Keratinocyte (primary cell): ENCODE data around the gene LIG3. TPM values are rescaled to one million over a fixed set of nuclear protein-coding genes. Genes with fewer than 3 reads are reported as not detected.

Experiments
- DNase-seq: peaks from one replicate; pipeline ENCODE4 v3.0.0-alpha.2; 2011; ENCODE audit warnings: low read depth, missing footprints, low spot score
- FAIRE-seq: peaks from 2 replicates; lab custom pipeline; 2011; peaks lifted over from hg19 to GRCh38; lab: Jason Lieb, UNC
- H2AFZ ChIP-seq: 2 replicates; pipeline ENCODE4 v1.6.0; 2012; ENCODE audit warnings: low read length, control low read depth, inconsistent platforms; ENCODE audit not compliant: control insufficient read depth
- H3K27ac ChIP-seq: 2 replicates; pipeline ENCODE4 v1.5.1; 2011; ENCODE audit warnings: low read length; ENCODE audit not compliant: control insufficient read depth, insufficient read depth
- H3K27me3 ChIP-seq: 3 replicates; pipeline ENCODE4 v1.6.0; 2011; ENCODE audit warnings: low read length; ENCODE audit not compliant: control insufficient read depth, insufficient read depth; ENCODE audit errors: extremely low read depth
- H3K36me3 ChIP-seq, 2 experiments: 2 replicates in 1 of 2; 3 replicates in 1 of 2; pipeline ENCODE4 v1.5.1; 2011; ENCODE audit warnings: low read length in 2 of 2, mild to moderate bottlenecking in 1 of 2; ENCODE audit not compliant: control insufficient read depth in 2 of 2, insufficient read depth in 2 of 2; ENCODE audit errors: extremely low read depth in 1 of 2
- H3K4me1 ChIP-seq: 3 replicates; pipeline ENCODE4 v1.5.1; 2011; ENCODE audit warnings: low read length; ENCODE audit not compliant: control insufficient read depth, insufficient read depth; ENCODE audit errors: extremely low read depth
- H3K4me2 ChIP-seq: 3 replicates; pipeline ENCODE4 v1.6.0; 2011; ENCODE audit warnings: low read depth, low read length; ENCODE audit not compliant: control insufficient read depth, insufficient read depth; ENCODE audit errors: extremely low read depth
- H3K4me3 ChIP-seq, 3 experiments: fragments of 200-600 bp in 1 of 3; sonication (generic) in 1 of 3; 2 replicates in 2 of 3; 3 replicates in 1 of 3; pipeline ENCODE4 v1.5.1; 2011 to 2016; ENCODE audit warnings: low read length in 3 of 3, mild to moderate bottlenecking in 3 of 3, control low read depth in 2 of 3, inconsistent platforms in 1 of 3, low read depth in 1 of 3, mixed read lengths in 1 of 3, mixed run types in 1 of 3, moderate library complexity in 1 of 3; ENCODE audit not compliant: control insufficient read depth in 2 of 3, insufficient read depth in 2 of 3; ENCODE audit errors: extremely low read depth in 1 of 3
- H3K79me2 ChIP-seq: 2 replicates; pipeline ENCODE4 v1.6.0; 2012; ENCODE audit warnings: low read length; ENCODE audit not compliant: control insufficient read depth, insufficient read depth
- H3K9ac ChIP-seq: 3 replicates; pipeline ENCODE4 v1.6.0; 2011; ENCODE audit warnings: low read length; ENCODE audit not compliant: control insufficient read depth, insufficient read depth; ENCODE audit errors: extremely low read depth
- H3K9me1 ChIP-seq: 3 replicates; pipeline ENCODE4 v1.6.0; 2011; ENCODE audit warnings: low read length; ENCODE audit not compliant: control insufficient read depth, insufficient read depth; ENCODE audit errors: extremely low read depth
- H3K9me3 ChIP-seq: 2 replicates; pipeline ENCODE4 v1.5.1; 2012; ENCODE audit warnings: low read depth, low read length; ENCODE audit not compliant: control insufficient read depth
- H4K20me1 ChIP-seq: 3 replicates; pipeline ENCODE4 v1.6.0; 2011; ENCODE audit warnings: low read length; ENCODE audit not compliant: control insufficient read depth, insufficient read depth; ENCODE audit errors: extremely low read depth
- CTCF ChIP-seq, 3 experiments: IDR thresholded peaks in 1 of 3; conservative IDR thresholded peaks in 1 of 3; optimal IDR thresholded peaks in 1 of 3; 2 replicates in 2 of 3; 3 replicates in 1 of 3; pipeline versions ENCODE3 to v1.5.1; 2011; ENCODE audit warnings: low read length in 3 of 3, mild to moderate bottlenecking in 3 of 3, moderate library complexity in 2 of 3, control low read depth in 1 of 3, inconsistent platforms in 1 of 3; ENCODE audit not compliant: insufficient read depth in 2 of 3; ENCODE audit errors: extremely low read depth in 1 of 3
- EZH2 ChIP-seq: IDR thresholded peaks from one replicate; pipeline ENCODE4 v1.6.1; 2012; ENCODE audit warnings: inconsistent platforms, mild to moderate bottlenecking, low read length, moderate library complexity
- dilution Hi-C: fragments of 300-500 bp; cut with MboI; formaldehyde crosslinking; loops from one replicate; pipeline ENCODE4 v1.7.0; 2020; ENCODE audit warnings: low sequenced_read_pairs; ENCODE audit not compliant: extremely low pct_ligation_motif_present
- polyA plus RNA-seq, 5 experiments: library from polyadenylated mRNA; depleted of rRNA in 3 of 5; stranded (reverse) in 3 of 5; stranded (forward) in 1 of 5; unstranded in 1 of 5; fragments of >200 nt; gene quantifications; 1 replicate in 1 of 5; 2 replicates in 3 of 5; 3 replicates in 1 of 5; pipeline versions ENCODE4 v1.2.1 to v1.2.3, GENCODE V29; 2011 to 2012; ENCODE audit warnings: missing spikeins in 2 of 5, low read depth in 1 of 5, low replicate concordance in 1 of 5

LIG3 gene
- polyA plus RNA-seq, 1 donor (not counting 4 experiments of a cell fraction or from before 2014, with no cell fraction given): 29.3 TPM

- Histone ChIP-seq H3K4me3 (no peak overlapping the region), H3K9me1 (no peaks in the 10 kb centered on the region), H3K27ac (no peak overlapping the region), H3K4me1 (peaks cover 14% of the 10 kb centered on the region), H3K9me3 (no peaks in the 10 kb centered on the region), H3K79me2 (peaks cover 12% of the 10 kb centered on the region), H3K36me3 (no peaks in the 10 kb centered on the region), H3K9ac (no peak overlapping the region), H3K27me3 (no peaks in the 10 kb centered on the region), H2AFZ (no peak overlapping the region), H4K20me1 (no peaks in the 10 kb centered on the region), H3K4me2 (no peak overlapping the region)
- dilution Hi-C loops: no loop called here
- TF ChIP-seq EZH2 (no peak), CTCF (optimal IDR thresholded peaks at IDR 0.05 in 1 of 3, IDR thresholded peaks at IDR 0.05 in 1 of 3, conservative IDR thresholded peaks at IDR 0.05 in 1 of 3; ENCODE audit: extremely low read depth in 1 of 3, insufficient read depth in 2 of 3, low read length in 3 of 3) (no peak)
- no peak for DNase-seq
- no peak for FAIRE-seq
These were observed 75.7 kb downstream of the LIG3 start for GRCh38 chr17:35056013-35056412.

- peaks cover 0 to 3% of the 10 kb centered on the region in 2 experiments for H3K36me3 ChIP-seq
- no peak overlapping the region for H3K9ac ChIP-seq
- H3K4me3 ChIP-seq: no peak overlapping the region
- no peak for DNase-seq
- H3K79me2 ChIP-seq: peaks cover 13% of the 10 kb centered on the region
- H4K20me1 ChIP-seq: no peaks in the 10 kb centered on the region
- H3K9me1 ChIP-seq: no peaks in the 10 kb centered on the region
- H3K4me2 ChIP-seq: peak overlapping the region; percentile 5
- dilution Hi-C loops: no loop called here
- H3K27ac ChIP-seq: no peak overlapping the region
- no peaks in the 10 kb centered on the region for H3K9me3 ChIP-seq
- peaks cover 15% of the 10 kb centered on the region for H3K4me1 ChIP-seq
- no peak overlapping the region for H2AFZ ChIP-seq
- TF ChIP-seq CTCF (optimal IDR thresholded peaks at IDR 0.05 in 1 of 3, IDR thresholded peaks at IDR 0.05 in 1 of 3, conservative IDR thresholded peaks at IDR 0.05 in 1 of 3; ENCODE audit: extremely low read depth in 1 of 3, insufficient read depth in 2 of 3, low read length in 3 of 3): no peak
- no peak for TF ChIP-seq EZH2
- H3K27me3 ChIP-seq: no peaks in the 10 kb centered on the region
- FAIRE-seq: no peak
These were observed 77.1 kb downstream of the LIG3 start for GRCh38 chr17:35057332-35057915.

Other genes with a start within 250 kb of the LIG3 start
- gene CCT6B, start 19.1 kb upstream of the LIG3 start, polyA plus RNA-seq: 0.65 to 1.4 TPM (median 1.1 TPM) in 3 replicates
- 5.5 to 10.3 TPM (median 7.5 TPM) in 3 replicates for gene ZNF830, start 19.0 kb upstream of the LIG3 start, polyA plus RNA-seq
- 10.7 to 17.0 TPM (median 13.5 TPM) in 3 replicates for gene RFFL, start 83.2 kb downstream of the LIG3 start, polyA plus RNA-seq
- 2.7 to 8.2 TPM (median 4.9 TPM) in 3 replicates for gene RAD51D, start 139.3 kb downstream of the LIG3 start, polyA plus RNA-seq
- not detected in 3 replicates for gene FNDC8, start 141.1 kb downstream of the LIG3 start, polyA plus RNA-seq
- 13.5 to 18.6 TPM (median 16.0 TPM) in 3 replicates for gene NLE1, start 161.8 kb downstream of the LIG3 start, polyA plus RNA-seq
- 0.03 to 0.04 TPM in 2 of 3 replicates, not detected in the other for gene UNC45B, start 167.3 kb downstream of the LIG3 start, polyA plus RNA-seq
- gene SLC35G3, start 213.9 kb downstream of the LIG3 start, polyA plus RNA-seq: not detected in 3 replicates